Measurements from ENCODE around the gene PNPO. TPM values are rescaled to one million over a fixed set of nuclear protein-coding genes. Genes with fewer than 3 reads are reported as not detected.

The PNPO gene
- total RNA-seq, 1 experiment from 2014 or later: 59.4 TPM

- no peak for DNase-seq (ENCODE audit: low spot score)
Measured at GRCh38 chr17:47949946-47950345, 8.6 kb downstream of the PNPO start.

- DNase-seq (ENCODE audit: low spot score): no peak
Measured at GRCh38 chr17:47950448-47950847, 9.1 kb downstream of the PNPO start.

GRCh38 chr17:47952171-47953021 lies 11.0 kb downstream of the PNPO start:
- DNase-seq (ENCODE audit: low spot score): no peak

- DNase-seq (ENCODE audit: low spot score): no peak
Measured at GRCh38 chr17:47953909-47954308, 12.5 kb downstream of the PNPO start.

GRCh38 chr17:47955497-47956461 lies 14.4 kb downstream of the PNPO start:
- no peak for DNase-seq (ENCODE audit: low spot score)

- no peak for DNase-seq (ENCODE audit: low spot score)
Measured at GRCh38 chr17:47956791-47957590, 15.6 kb downstream of the PNPO start.

- no peak for DNase-seq (ENCODE audit: low spot score)
Measured at GRCh38 chr17:47957591-47958490, 16.5 kb downstream of the PNPO start, which contains the start of gene PRR15L. Gene PRR15L, minus strand, starts transcription at chr17:47957883. Its CDS starts 4,649 bp downstream, at chr17:47953234.

GRCh38 chr17:47959825-47960655 lies 18.7 kb downstream of the PNPO start:
- DNase-seq (ENCODE audit: low spot score): no peak

GRCh38 chr17:47961406-47961805 lies 20.0 kb downstream of the PNPO start:
- no peak for DNase-seq (ENCODE audit: low spot score)

GRCh38 chr17:47962901-47963300 lies 21.5 kb downstream of the PNPO start:
- no peak for DNase-seq (ENCODE audit: low spot score)

- no peak for DNase-seq (ENCODE audit: low spot score)
Measured at GRCh38 chr17:47964856-47965255, 23.5 kb downstream of the PNPO start.

GRCh38 chr17:47966079-47966519 lies 24.7 kb downstream of the PNPO start:
- no peak for DNase-seq (ENCODE audit: low spot score)

- peak; percentile 83 for DNase-seq (ENCODE audit: low spot score)
Measured at GRCh38 chr17:47967607-47968252, 26.4 kb downstream of the PNPO start.

GRCh38 chr17:47968836-47969235 lies 27.5 kb downstream of the PNPO start:
- DNase-seq (ENCODE audit: low spot score): no peak

GRCh38 chr17:47969930-47970724 lies 28.8 kb downstream of the PNPO start:
- no peak for DNase-seq (ENCODE audit: low spot score)

GRCh38 chr17:47970725-47971499 lies 29.5 kb downstream of the PNPO start, which contains the start of gene CDK5RAP3:
Gene CDK5RAP3, plus strand, starts transcription at chr17:47971113. Its CDS starts 34 bp downstream, at chr17:47971147.
- DNase-seq (ENCODE audit: low spot score): peak; percentile 99

GRCh38 chr17:47973541-47973940 lies 32.2 kb downstream of the PNPO start:
- DNase-seq (ENCODE audit: low spot score): no peak
